CD4-positive, CD25-positive, alpha-beta regulatory T cell (primary cell): ENCODE measurements around the gene PAQR7. TPM values are rescaled to one million over a fixed set of nuclear protein-coding genes. Genes with fewer than 3 reads are reported as not detected.
"Not testable (repeated sequence)": the region's sequence is repeated elsewhere in the genome, so short reads cannot be mapped to it uniquely, and the experiment has no call there.

Source experiments
- ATAC-seq, 2 donors: fragments of 150-1000 bp; cut with Tn5 transposase; one replicate each; pipeline ENCODE4 v1.10.0; 2021; ENCODE audit warnings: low read depth in 2 of 2, moderate number of reproducible peaks in 2 of 2, moderate library complexity in 1 of 2
- DNase-seq, 3 donors: peaks; one replicate each; pipeline versions ENCODE4 v3.0.0 to v3.0.0-alpha.2; 2012 to 2022; ENCODE audit warnings: mixed read lengths in 1 of 3
- H3K27ac ChIP-seq: one replicate; pipeline ENCODE4 v1.7.0; 2013; ENCODE audit warnings: mild to moderate bottlenecking, low read length; ENCODE audit not compliant: insufficient read depth, poor library complexity, severe bottlenecking
- H3K27me3 ChIP-seq: one replicate; pipeline ENCODE4 v1.7.0; 2013; ENCODE audit warnings: low read length; ENCODE audit not compliant: control insufficient read depth, insufficient read depth
- H3K36me3 ChIP-seq: one replicate; pipeline ENCODE4 v1.7.0; 2013; ENCODE audit warnings: mild to moderate bottlenecking, low read length, moderate library complexity; ENCODE audit not compliant: control insufficient read depth, insufficient read depth
- H3K4me1 ChIP-seq: 2 replicates; pipeline ENCODE4 v1.7.0; 2013; ENCODE audit warnings: mild to moderate bottlenecking, low read length; ENCODE audit not compliant: insufficient read depth, control insufficient read depth, poor library complexity, severe bottlenecking
- H3K4me3 ChIP-seq: one replicate; pipeline ENCODE4 v1.7.0; 2013; ENCODE audit warnings: low read depth, mild to moderate bottlenecking, low read length, moderate library complexity
- H3K9me3 ChIP-seq, 2 experiments: 1 replicate in 1 of 2; 2 replicates in 1 of 2; pipeline ENCODE4 v1.7.0; 2013; ENCODE audit warnings: low read length in 2 of 2, mild to moderate bottlenecking in 1 of 2, moderate library complexity in 1 of 2; ENCODE audit not compliant: control insufficient read depth in 2 of 2
- H3K27ac Mint-ChIP-seq, 3 donors: one replicate each; pipeline ENCODE4 v1.8.0; 2020 to 2022; ENCODE audit warnings: mild to moderate bottlenecking in 3 of 3, mixed read lengths in 3 of 3, moderate library complexity in 2 of 3
- H3K27me3 Mint-ChIP-seq: one replicate; pipeline ENCODE4 v1.8.0; 2022; ENCODE audit warnings: mild to moderate bottlenecking, mixed read lengths
- H3K36me3 Mint-ChIP-seq: one replicate; pipeline ENCODE4 v1.8.0; 2020; ENCODE audit warnings: mixed read lengths
- H3K4me1 Mint-ChIP-seq, 4 donors: one replicate each; pipeline ENCODE4 v1.8.0; 2020 to 2022; ENCODE audit warnings: mixed read lengths in 4 of 4, mild to moderate bottlenecking in 1 of 4
- H3K4me3 Mint-ChIP-seq, 4 donors: one replicate each; pipeline ENCODE4 v1.8.0; 2020 to 2022; ENCODE audit warnings: mild to moderate bottlenecking in 4 of 4, mixed read lengths in 4 of 4, moderate library complexity in 3 of 4
- H3K9me3 Mint-ChIP-seq, 7 donors: one replicate each; pipeline ENCODE4 v1.8.0; 2020 to 2022; ENCODE audit warnings: mixed read lengths in 7 of 7, mild to moderate bottlenecking in 3 of 7, moderate library complexity in 2 of 7
- polyA plus RNA-seq, 4 donors: library from polyadenylated mRNA; unstranded; fragments of 300-500 nt; fragmentation: Illumina TruSeq; gene quantifications; one replicate each; pipeline ENCODE4 v1.2.3, GENCODE V29; 2021
- total RNA-seq: library from RNA; stranded (reverse); gene quantifications from one replicate; pipeline ENCODE4 v1.2.3, GENCODE V29; 2022

PAQR7 gene
- total and polyA plus RNA-seq, 5 donors from 2014 or later, result 0.24 to 1.6 (median 0.42) TPM; not detected in 2

GRCh38 chr1:25847929-25848328 is 27.6 kb downstream of the PAQR7 start:
- Mint-ChIP-seq H3K36me3 (no peaks in the 10 kb centered on the region), H3K27me3 (no peaks in the 10 kb centered on the region), H3K27ac (no peak overlapping the region), H3K4me1 (no peaks in the 10 kb centered on the region), H3K9me3 (peaks cover 0 to 2% (median 0%) of the 10 kb centered on the region in 7 donors), H3K4me3 (no peak overlapping the region)
- no peak for DNase-seq
- Histone ChIP-seq H3K4me1 (no peaks in the 10 kb centered on the region), H3K27ac (no peak overlapping the region), H3K4me3 (no peak overlapping the region), H3K36me3 (no peaks in the 10 kb centered on the region), H3K27me3 (no peaks in the 10 kb centered on the region), H3K9me3 (no peaks in the 10 kb centered on the region)
- no peak for ATAC-seq

DNA sequence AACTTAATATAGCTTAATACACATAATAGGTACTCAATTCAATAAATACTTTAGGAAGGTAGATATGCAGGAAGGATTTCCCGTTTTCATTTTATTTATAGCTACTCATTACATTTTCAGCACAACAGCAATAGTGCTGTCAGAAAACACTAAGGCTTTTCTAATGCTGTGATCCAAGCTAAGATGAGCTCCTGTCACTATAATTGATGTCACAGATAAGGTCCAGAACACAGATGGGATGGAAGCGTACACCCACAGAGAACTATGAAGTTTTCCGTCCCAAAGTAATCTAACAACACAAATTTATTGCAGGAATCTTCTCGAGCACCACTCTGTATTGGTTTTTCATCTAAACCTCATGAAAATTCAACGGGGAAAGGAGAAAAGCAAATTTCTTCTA is 29.8 kb downstream of the PAQR7 start:
- H3K27ac Mint-ChIP-seq, result no peak overlapping the region

GRCh38 chr1:25844536-25845337 is 30.8 kb downstream of the PAQR7 start:
- H3K27ac Mint-ChIP-seq, result no peak overlapping the region
- H3K4me3 ChIP-seq, result no peak overlapping the region
- H3K36me3 ChIP-seq, result no peaks in the 10 kb centered on the region
- DNase-seq, result no peak
- no peaks in the 10 kb centered on the region for H3K9me3 Mint-ChIP-seq
- no peaks in the 10 kb centered on the region for H3K4me1 ChIP-seq
- no peak overlapping the region for H3K27ac ChIP-seq
- H3K27me3 Mint-ChIP-seq, result no peaks in the 10 kb centered on the region
- H3K36me3 Mint-ChIP-seq, result no peaks in the 10 kb centered on the region
- H3K27me3 ChIP-seq, result no peaks in the 10 kb centered on the region
- no peaks in the 10 kb centered on the region for H3K4me1 Mint-ChIP-seq
- H3K9me3 ChIP-seq, result peaks cover 0 to 2% of the 10 kb centered on the region in 2 experiments
- H3K4me3 Mint-ChIP-seq, result no peak overlapping the region
- ATAC-seq, result no peak

More for the DNA sequence above, 29.8 kb downstream of the PAQR7 start:
- ATAC-seq (no peak), DNase-seq (no peak)
- Histone ChIP-seq H3K9me3 (no peaks in the 10 kb centered on the region), H3K27me3 (no peaks in the 10 kb centered on the region), H3K36me3 (no peaks in the 10 kb centered on the region), H3K4me1 (no peaks in the 10 kb centered on the region), H3K4me3 (no peak overlapping the region), H3K27ac (no peak overlapping the region)
- H3K36me3 Mint-ChIP-seq, result no peaks in the 10 kb centered on the region
- no peaks in the 10 kb centered on the region for H3K4me1 Mint-ChIP-seq
- no peaks in the 10 kb centered on the region for H3K9me3 Mint-ChIP-seq
- H3K4me3 Mint-ChIP-seq, result no peak overlapping the region
- H3K27me3 Mint-ChIP-seq, result no peaks in the 10 kb centered on the region

GRCh38 chr1:25843483-25843882 is 32.0 kb downstream of the PAQR7 start:
- Mint-ChIP-seq H3K36me3 (no peaks in the 10 kb centered on the region), H3K4me3 (no peak overlapping the region), H3K4me1 (no peaks in the 10 kb centered on the region), H3K9me3 (peaks cover 0 to 4% (median 0%) of the 10 kb centered on the region in 7 donors), H3K27me3 (no peaks in the 10 kb centered on the region), H3K27ac (no peak overlapping the region)
- H3K27me3 ChIP-seq, result no peaks in the 10 kb centered on the region
- H3K9me3 ChIP-seq, result peaks cover 0 to 2% of the 10 kb centered on the region in 2 experiments
- ATAC-seq (no peak), DNase-seq (no peak)
- no peak overlapping the region for H3K27ac ChIP-seq
- H3K36me3 ChIP-seq, result no peaks in the 10 kb centered on the region
- no peak overlapping the region for H3K4me3 ChIP-seq
- no peaks in the 10 kb centered on the region for H3K4me1 ChIP-seq

- not testable (repeated sequence) for H3K27me3 Mint-ChIP-seq, H3K27me3 ChIP-seq, H3K9me3 Mint-ChIP-seq, H3K9me3 ChIP-seq, H3K4me3 ChIP-seq, H3K36me3 Mint-ChIP-seq, H3K4me1 ChIP-seq, H3K4me1 Mint-ChIP-seq, H3K36me3 ChIP-seq, H3K27ac ChIP-seq, DNase-seq, ATAC-seq, H3K4me3 Mint-ChIP-seq
- H3K27ac Mint-ChIP-seq, result peak overlapping the region in 1 of 3 donors; percentile 82
These were observed 35.7 kb downstream of the PAQR7 start for GRCh38 chr1:25839808-25840207.

- Mint-ChIP-seq H3K4me3 (no peak overlapping the region), H3K4me1 (peaks cover 4 to 5% (median 5%) of the 10 kb centered on the region in 4 donors), H3K9me3 (peaks cover 0 to 4% (median 0%) of the 10 kb centered on the region in 7 donors)
These were observed 38.1 kb downstream of the PAQR7 start for GRCh38 chr1:25837262-25837875.

DNA sequence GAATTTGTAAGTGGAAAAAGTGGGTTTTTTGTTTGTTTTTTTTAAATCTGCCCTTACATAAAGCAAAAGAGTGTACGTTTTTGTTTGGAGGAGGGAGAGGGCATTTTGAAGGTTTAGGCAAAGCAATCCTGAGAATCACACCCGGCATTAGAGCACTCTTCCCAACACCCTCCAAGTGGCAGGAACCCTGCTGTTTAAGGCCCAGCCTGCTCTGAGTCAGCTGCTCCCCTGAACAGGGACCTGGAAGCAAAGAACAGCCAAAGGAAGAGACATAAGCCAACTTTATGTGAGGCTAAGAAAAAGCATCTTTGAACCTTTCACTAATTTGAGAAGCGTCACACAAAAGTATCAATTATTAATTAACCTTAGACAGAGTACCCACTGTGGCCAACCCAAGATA is 38.8 kb downstream of the PAQR7 start:
- Mint-ChIP-seq H3K36me3 (peaks cover 4% of the 10 kb centered on the region), H3K27ac (no peak overlapping the region)

More at GRCh38 chr1:25837262-25837875, 38.1 kb downstream of the PAQR7 start:
- ATAC-seq (no peak), DNase-seq (peak in 1 of 3 donors; percentile 24)
- H3K9me3 ChIP-seq, result peaks cover 0 to 2% of the 10 kb centered on the region in 2 experiments
- no peaks in the 10 kb centered on the region for H3K4me1 ChIP-seq
- Mint-ChIP-seq H3K36me3 (peaks cover 4% of the 10 kb centered on the region), H3K27ac (no peak overlapping the region), H3K27me3 (no peaks in the 10 kb centered on the region)
- H3K27me3 ChIP-seq, result no peaks in the 10 kb centered on the region
- H3K27ac ChIP-seq, result no peak overlapping the region
- peaks cover 15% of the 10 kb centered on the region for H3K36me3 ChIP-seq
- no peak overlapping the region for H3K4me3 ChIP-seq

More for the DNA sequence above, 38.8 kb downstream of the PAQR7 start:
- no peak overlapping the region for H3K27ac ChIP-seq
- DNase-seq (no peak), ATAC-seq (no peak)
- no peaks in the 10 kb centered on the region for H3K4me1 ChIP-seq
- no peak overlapping the region for H3K4me3 ChIP-seq
- H3K9me3 ChIP-seq, result peaks cover 0 to 2% of the 10 kb centered on the region in 2 experiments
- peaks cover 0 to 4% (median 0%) of the 10 kb centered on the region in 7 donors for H3K9me3 Mint-ChIP-seq
- peaks cover 5 to 8% (median 5%) of the 10 kb centered on the region in 4 donors for H3K4me1 Mint-ChIP-seq
- no peaks in the 10 kb centered on the region for H3K27me3 ChIP-seq
- H3K36me3 ChIP-seq, result peaks cover 22% of the 10 kb centered on the region
- H3K4me3 Mint-ChIP-seq, result no peak overlapping the region
- H3K27me3 Mint-ChIP-seq, result no peaks in the 10 kb centered on the region
